SU-DHL-6 (cell line): ENCODE measurements around the gene SDK1.

Experiments used
- CTCF ChIP-seq: fragments of 200-600 bp; sonication (generic); IDR thresholded peaks from one replicate; pipeline ENCODE4 v1.5.1; 2017; ENCODE audit warnings: antibody characterized with exemption, mild to moderate bottlenecking, low read length, moderate library complexity; ENCODE audit not compliant: insufficient read depth, poor library complexity, severe bottlenecking
- EZH2phosphoT487 ChIP-seq: fragments of 200-600 bp; sonication (generic), shearing (Covaris generic); conservative IDR thresholded peaks from 2 replicates; pipeline ENCODE4 v1.6.1; 2018; ENCODE audit warnings: mild to moderate bottlenecking, antibody characterized with exemption, low read length, moderate library complexity, mixed read lengths

GRCh38 chr7:3367261-3367660 is 66.2 kb downstream of the SDK1 start:
- TF ChIP-seq CTCF = no peak
- no peak for TF ChIP-seq EZH2phosphoT487
